ENCODE results near the gene BSX.

The BSX gene

GRCh38 chr11:122981388-122982264 is at the start of gene BSX:
TSS of gene BSX (minus strand) at chr11:122981834. CDS start at chr11:122981671, 163 bp downstream.
- peak; percentile 35 for DNase-seq (ENCODE audit: low spot score)

GRCh38 chr11:123030517-123030916 is 48.9 kb upstream of the BSX start:
- no peak for DNase-seq (ENCODE audit: low spot score)

GRCh38 chr11:123020968-123021367 is 39.3 kb upstream of the BSX start:
- peak; percentile 74 for DNase-seq (ENCODE audit: low spot score)

DNA sequence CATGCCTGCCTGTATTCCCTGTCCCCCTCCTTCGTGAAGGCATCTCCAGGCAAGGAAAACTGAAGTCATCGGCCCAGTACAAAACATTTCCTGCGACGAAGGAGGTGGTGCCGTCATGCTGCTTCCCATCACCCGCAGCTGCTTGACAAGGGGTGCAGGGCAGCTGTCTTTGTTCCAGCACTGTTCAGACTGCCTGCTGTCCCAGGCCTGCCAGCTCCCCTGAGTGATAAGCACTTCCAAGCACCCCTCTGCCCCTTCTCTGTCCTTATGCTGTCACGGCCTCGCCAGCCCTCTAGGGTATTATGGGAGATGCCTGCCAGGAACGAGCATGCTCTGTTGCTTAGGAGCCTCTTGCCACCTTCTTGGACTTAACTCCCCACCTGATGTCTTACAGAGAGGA is 37.1 kb upstream of the BSX start:
- DNase-seq (ENCODE audit: low spot score), result no peak

DNA sequence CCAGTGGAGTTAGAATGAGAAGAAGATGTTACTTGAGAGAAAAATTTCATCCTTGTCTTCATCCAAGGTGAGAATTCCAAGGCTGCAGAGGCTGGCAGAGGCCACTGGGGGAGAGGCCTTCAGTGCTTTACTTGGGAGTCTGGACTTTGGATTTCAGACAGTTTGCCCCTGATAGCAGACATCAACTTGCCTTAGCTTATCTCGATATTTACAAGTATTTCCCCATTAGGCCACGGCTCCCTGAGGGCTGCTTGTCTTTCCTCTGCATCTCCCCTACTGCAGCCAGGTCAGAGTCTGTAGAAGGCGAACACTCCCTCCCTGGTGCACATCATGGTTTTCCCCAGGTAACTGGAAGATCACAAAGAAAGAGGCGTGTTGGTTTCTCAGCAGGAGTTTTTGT is 29.9 kb upstream of the BSX start:
- DNase-seq (ENCODE audit: low spot score), result no peak

DNA sequence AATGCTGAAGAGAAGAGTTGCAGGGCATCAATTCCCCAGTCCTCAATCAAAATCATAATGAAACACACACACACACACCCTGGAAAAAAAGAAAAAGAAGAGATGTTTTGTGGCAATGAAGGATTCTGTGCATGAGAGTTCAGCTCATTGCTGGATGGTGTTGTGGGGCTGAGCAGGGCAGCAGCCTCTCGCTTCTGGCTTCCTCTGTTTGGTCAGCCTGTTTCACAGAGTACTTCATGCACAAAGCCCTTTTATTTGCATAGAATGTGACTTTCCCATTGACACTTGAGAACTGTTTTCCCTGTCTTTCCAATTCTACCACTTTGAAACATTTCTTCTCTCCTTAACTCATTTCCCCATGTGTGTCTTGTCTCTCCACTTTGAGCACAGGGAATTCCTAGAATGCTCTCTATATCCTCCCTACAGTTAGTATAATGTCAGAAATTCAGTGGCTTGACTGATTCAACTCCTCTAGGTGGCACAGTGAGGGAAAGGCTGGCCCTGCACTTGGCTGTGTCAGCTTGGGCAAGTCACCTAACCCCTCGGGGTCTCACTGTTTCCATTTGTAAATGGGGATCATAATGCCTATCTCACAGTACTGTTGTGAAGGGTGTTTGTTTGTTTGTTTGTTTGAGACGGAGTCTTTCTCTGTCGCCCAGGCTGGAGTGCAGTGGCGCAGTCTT is 25.4 kb upstream of the BSX start:
- DNase-seq (ENCODE audit: low spot score), result no peak

- no peak for DNase-seq (ENCODE audit: low spot score)
Measured at GRCh38 chr11:123000721-123001120, 19.1 kb upstream of the BSX start.

DNA sequence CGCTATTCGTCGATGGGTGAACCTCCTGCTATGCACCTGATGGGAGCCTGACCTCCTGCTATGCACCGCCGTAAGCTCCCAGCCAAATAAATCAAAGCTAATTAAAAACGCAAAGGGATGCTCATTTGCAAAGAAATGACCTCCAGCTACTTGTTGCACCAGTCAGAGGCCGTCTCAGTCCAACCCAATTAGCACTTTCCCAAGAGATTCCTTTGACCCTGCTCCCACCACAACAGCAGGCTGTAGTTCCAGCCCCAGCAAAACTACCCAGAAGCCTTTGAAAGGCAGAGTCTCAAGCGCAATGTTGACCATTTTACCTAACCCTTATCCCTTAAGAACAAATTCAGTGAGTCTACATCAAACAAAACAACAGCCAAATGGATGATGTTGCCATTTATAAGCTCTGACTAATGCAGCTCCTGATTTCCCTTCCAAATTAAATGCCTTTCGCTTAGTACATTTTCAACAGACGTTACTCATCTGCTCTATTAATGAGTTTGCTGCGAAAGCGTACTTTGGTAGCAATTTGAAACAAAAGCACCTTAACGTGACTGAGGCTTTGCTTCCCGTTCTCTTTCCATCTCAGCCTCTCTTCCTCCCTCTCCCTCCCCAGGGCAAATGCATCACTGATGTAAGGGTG is 17.2 kb upstream of the BSX start:
- no peak for DNase-seq (ENCODE audit: low spot score)

DNA sequence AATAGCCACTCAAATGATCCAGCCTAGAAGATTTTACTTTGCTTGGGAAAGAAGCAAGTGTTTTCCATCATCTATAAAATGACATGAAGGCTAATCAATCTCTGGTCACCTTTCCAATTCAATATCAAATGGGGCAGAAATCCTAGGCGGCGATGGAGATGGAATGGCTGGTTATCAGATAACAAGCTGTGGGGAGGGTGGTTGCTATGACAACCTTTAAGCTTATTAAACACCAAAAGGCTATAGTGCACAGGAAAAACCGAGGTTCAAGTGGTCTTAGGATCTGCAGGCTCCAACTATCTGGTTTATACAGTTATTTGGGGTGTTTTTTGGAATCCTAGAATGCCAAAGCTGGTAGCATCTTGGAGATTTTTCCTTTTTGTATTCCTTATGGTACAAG is 13.9 kb upstream of the BSX start:
- no peak for DNase-seq (ENCODE audit: low spot score)

GRCh38 chr11:122984186-122985011 is 2.8 kb upstream of the BSX start:
- DNase-seq (ENCODE audit: low spot score), result peak; percentile 34

- DNase-seq (ENCODE audit: low spot score), result no peak
Measured at GRCh38 chr11:122983438-122984185, 2.0 kb upstream of the BSX start.

DNA sequence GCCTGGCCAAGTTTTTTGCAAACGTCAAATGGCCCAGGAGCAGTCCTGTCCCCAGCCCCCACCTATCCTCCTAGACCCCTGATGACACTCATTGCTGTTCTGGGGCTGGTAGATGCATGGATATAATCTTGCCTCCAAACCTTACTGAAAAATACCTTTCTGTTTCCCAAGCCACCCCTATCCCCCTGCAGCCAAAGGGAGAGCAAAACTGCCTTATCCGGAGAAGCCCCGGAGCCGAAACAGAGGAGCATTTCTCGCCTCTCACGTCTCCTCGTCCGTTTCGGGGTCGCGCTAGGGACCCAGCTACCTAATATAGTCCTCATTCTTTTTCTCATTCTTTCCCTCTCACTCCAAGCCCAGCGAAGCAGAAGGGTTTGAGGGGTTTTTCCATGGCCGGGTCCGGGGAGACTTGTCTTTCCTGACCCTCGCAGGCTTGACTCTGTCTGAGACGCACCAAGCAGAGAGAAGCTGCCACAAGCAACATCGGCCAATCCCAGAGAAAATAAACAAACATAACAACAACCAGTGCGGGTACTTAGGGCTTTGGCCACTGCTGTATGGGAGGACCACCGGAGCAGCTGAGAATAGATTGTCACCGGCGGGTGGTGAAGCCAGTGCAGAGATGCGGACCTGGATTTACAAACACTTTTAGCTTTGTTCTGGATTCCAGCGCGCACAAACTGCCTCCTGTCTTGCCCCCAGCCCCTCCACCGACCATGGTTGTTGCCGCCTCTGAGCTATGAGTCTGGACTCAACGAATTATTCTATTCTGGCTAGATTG is 1.6 kb downstream of the BSX start:
- no peak for DNase-seq (ENCODE audit: low spot score)

- no peak for DNase-seq (ENCODE audit: low spot score)
Measured at GRCh38 chr11:122979103-122979814, 2.4 kb downstream of the BSX start.

DNA sequence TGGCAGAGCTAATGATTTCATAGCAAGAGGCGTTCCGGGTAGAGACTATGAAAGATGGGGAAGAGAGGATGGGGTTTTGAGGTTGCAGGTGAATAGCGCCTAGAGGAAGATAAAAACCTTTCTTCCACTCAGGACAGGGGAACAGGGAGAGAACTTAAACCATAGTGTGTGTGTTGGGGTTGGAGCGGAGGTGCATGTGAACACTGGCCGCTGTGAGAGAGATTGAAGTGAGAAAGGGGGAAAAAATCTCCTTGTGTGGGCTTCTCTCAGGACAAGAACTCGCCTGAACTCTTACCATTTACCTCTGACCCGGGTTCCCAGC is 3.4 kb downstream of the BSX start:
- no peak for DNase-seq (ENCODE audit: low spot score)

DNA sequence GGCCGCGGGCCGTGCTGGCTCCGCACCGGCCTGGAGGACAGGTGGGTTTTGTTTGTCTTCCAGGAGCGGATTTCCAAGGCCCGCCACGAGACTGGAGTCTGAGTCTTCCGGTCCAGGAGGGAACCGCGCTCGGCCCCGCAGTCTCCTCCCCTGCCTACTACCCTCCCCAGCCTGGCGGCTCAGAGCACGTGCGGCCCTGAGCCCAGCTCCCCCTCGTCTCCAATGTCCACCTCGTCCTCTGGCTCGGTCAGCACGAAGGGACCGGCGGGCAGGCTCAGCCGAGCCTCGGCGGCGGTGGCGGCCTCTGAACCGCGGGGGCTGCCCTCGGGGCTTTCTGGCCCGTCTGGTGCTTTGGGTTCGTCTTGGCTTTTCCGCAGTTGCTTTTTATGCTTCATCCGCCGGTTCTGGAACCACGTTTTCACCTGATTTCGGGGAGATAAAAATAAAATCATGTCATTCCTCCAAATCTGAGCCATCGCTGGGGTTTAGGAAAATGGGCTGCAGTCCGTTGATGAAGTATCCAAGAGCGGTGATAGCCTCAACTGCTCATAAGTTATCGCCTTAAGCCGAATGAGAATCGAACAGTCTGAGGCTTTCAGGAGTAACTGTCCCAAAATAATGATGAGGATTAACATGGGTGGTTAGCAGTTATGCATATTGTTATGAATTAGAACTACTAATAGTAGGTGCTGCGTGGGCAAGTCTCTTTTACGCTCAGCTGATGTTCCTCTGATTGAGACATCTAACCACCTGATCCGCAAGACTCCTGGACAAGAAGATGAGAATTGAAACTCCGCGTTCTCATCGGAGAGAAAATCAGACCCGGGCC is 4.0 kb downstream of the BSX start:
- no peak for DNase-seq (ENCODE audit: low spot score)

DNA sequence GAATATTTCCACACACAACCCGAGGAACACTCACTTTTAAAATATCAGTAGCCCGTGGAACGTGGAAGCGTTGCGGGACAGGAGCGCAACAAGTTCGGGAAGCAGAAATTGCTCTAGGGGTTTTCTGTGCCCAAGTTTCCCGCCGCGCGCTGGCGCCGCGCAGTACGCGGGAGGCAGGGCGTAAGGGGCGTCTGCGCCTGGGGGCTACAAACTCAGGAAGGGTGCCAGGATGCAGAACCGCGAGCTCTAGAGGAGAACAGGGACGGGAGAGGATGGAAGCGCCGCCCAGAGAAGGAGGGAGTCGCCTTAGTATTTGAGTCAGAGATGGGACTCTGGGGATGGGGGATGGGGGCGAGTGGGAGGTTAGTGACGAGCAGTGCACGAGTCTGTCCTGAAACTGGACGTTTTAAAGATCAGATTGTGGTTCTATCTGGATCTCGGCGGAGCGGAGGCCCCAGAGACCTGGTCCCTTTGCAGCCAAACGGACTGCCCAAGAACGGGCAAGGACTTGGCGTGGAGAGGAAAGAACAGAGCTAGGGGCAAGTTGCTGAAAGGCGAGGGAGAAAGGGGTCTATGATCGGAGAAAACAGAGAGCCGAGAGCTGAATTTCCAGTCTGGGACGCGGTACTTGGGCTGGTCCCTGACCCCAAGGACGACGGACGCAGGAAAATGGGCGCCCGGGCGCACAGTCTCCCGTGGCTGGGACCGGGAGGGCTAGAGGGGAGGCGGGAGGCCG is 4.7 kb downstream of the BSX start:
- no peak for DNase-seq (ENCODE audit: low spot score)

GRCh38 chr11:122976061-122976733 is 5.4 kb downstream of the BSX start:
- DNase-seq (ENCODE audit: low spot score), result no peak

DNA sequence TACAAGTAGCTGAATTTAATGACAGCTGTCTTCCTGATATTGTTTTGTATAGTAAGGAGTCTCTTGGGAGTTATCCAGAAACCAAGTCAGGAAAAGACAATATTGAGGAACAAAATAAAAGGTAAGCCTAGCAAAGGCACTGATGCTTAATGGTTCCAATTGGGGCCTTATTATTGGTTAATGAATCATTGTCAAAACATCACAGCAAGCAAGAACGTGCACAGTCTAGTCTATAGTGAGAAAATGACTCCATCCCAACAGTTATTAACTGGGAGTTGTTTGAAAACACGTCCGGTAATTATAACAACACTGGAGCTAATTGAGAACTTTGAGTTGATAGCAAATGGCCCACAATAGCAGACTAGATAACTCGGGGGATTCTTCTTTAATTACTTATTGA is 17.7 kb downstream of the BSX start:
- no peak for DNase-seq (ENCODE audit: low spot score)
